Measurements from ENCODE around the gene MAPK14. TPM values are rescaled to one million over a fixed set of nuclear protein-coding genes. Genes with fewer than 3 reads are reported as not detected.
A peak's percentile ranks its signal among the peaks of the same experiment; 100 is the strongest.

MAPK14 gene
- total and polyA plus RNA-seq, 4 donors, result 16.9 to 82.7 (median 35.9) TPM

DNA sequence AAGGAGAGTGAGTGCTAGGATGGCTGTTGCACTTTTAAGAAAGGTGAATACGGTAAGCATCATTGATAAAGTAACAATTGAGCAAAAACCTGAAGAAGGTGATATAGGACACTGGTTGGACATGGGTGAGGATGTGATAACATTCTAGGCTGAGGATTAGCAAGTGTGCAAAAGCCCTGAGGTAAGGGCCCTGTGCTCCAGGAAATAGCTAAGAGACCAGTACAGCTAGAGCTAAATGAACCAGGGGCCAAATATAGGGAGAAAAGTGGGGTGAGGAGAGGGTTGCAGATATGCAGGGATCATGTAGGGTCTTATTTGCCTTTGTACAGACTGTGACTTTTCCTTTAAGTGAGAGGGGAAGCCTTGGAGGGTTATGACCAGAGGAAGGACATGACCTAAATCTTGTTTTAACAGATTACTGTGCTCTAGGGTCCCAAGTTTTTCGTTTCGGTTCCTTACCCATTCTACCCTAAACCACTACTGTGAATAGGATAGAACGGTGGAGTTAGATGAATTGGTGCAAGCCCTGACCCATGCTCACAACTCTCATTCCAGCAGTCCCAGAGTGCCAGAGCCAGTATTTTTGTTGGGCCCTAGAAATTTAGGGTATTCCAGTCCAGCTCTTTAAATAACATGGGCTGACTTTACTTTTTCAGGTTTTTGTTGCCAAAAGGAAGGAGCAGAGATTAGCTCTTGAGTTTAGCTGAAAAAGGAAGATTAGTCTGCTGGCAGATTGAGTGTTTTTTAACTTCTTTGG, 10.7 kb downstream of the MAPK14 start:
- no peak for DNase-seq (ENCODE audit: low spot score)
- Histone ChIP-seq H3K4me1 (ENCODE audit: control insufficient read depth in 4 of 4, insufficient read depth in 4 of 4, low read length in 3 of 4) (peaks cover 18 to 42% (median 21%) of the 10 kb centered on the region in 4 donors), H3K27me3 (ENCODE audit: control insufficient read depth in 4 of 4, insufficient read depth in 4 of 4, low read length in 3 of 4) (no peaks in the 10 kb centered on the region), H3K4me3 (ENCODE audit: low read depth in 1 of 3, low read length in 3 of 3) (no peak overlapping the region), H3K36me3 (ENCODE audit: control insufficient read depth in 4 of 4, insufficient read depth in 3 of 4, low read depth in 1 of 4, low read length in 3 of 4) (no peaks in the 10 kb centered on the region), H3K9me3 (ENCODE audit: control insufficient read depth in 4 of 4, low read length in 3 of 4) (no peaks in the 10 kb centered on the region), H3K27ac (ENCODE audit: low read depth in 1 of 2, low read length in 2 of 2) (peak overlapping the region; percentile 21 to 49), H3K9ac (ENCODE audit: low read depth in 1 of 2, low read length in 2 of 2) (no peak overlapping the region)
- TF ChIP-seq FOXA2 (IDR thresholded peaks at IDR 0.05), result no peak
- TF ChIP-seq, protein P1, sequence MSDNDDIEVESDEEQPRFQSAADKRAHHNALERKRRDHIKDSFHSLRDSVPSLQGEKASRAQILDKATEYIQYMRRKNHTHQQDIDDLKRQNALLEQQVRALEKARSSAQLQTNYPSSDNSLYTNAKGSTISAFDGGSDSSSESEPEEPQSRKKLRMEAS (IDR thresholded peaks at IDR 0.05), result no peak
- TF ChIP-seq, protein P2, sequence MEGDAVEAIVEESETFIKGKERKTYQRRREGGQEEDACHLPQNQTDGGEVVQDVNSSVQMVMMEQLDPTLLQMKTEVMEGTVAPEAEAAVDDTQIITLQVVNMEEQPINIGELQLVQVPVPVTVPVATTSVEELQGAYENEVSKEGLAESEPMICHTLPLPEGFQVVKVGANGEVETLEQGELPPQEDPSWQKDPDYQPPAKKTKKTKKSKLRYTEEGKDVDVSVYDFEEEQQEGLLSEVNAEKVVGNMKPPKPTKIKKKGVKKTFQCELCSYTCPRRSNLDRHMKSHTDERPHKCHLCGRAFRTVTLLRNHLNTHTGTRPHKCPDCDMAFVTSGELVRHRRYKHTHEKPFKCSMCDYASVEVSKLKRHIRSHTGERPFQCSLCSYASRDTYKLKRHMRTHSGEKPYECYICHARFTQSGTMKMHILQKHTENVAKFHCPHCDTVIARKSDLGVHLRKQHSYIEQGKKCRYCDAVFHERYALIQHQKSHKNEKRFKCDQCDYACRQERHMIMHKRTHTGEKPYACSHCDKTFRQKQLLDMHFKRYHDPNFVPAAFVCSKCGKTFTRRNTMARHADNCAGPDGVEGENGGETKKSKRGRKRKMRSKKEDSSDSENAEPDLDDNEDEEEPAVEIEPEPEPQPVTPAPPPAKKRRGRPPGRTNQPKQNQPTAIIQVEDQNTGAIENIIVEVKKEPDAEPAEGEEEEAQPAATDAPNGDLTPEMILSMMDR (IDR thresholded peaks at IDR 0.05; ENCODE audit: low read depth, low read length, missing input control), result no peak
- no peak for TF ChIP-seq GABPA (IDR thresholded peaks at IDR 0.05 in 1 of 2, conservative IDR thresholded peaks at IDR 0.05 in 1 of 2)
- TF ChIP-seq FOXA1 (IDR thresholded peaks at IDR 0.05), result no peak
- no peak for TF ChIP-seq RXRA (IDR thresholded peaks at IDR 0.05)
- no peak for TF ChIP-seq HNF4A (conservative IDR thresholded peaks at IDR 0.05)
- no peak for TF ChIP-seq NR2F2 (IDR thresholded peaks at IDR 0.05)
- no peak for TF ChIP-seq EGR1 (IDR thresholded peaks at IDR 0.05; ENCODE audit: low read depth in 2 of 2)
- no peak for TF ChIP-seq YY1 (IDR thresholded peaks at IDR 0.05)
- TF ChIP-seq RAD21 (IDR thresholded peaks at IDR 0.05), result no peak
- TF ChIP-seq, protein P3, sequence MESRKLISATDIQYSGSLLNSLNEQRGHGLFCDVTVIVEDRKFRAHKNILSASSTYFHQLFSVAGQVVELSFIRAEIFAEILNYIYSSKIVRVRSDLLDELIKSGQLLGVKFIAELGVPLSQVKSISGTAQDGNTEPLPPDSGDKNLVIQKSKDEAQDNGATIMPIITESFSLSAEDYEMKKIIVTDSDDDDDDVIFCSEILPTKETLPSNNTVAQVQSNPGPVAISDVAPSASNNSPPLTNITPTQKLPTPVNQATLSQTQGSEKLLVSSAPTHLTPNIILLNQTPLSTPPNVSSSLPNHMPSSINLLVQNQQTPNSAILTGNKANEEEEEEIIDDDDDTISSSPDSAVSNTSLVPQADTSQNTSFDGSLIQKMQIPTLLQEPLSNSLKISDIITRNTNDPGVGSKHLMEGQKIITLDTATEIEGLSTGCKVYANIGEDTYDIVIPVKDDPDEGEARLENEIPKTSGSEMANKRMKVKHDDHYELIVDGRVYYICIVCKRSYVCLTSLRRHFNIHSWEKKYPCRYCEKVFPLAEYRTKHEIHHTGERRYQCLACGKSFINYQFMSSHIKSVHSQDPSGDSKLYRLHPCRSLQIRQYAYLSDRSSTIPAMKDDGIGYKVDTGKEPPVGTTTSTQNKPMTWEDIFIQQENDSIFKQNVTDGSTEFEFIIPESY (IDR thresholded peaks at IDR 0.05), result no peak
- TF ChIP-seq, protein P4, sequence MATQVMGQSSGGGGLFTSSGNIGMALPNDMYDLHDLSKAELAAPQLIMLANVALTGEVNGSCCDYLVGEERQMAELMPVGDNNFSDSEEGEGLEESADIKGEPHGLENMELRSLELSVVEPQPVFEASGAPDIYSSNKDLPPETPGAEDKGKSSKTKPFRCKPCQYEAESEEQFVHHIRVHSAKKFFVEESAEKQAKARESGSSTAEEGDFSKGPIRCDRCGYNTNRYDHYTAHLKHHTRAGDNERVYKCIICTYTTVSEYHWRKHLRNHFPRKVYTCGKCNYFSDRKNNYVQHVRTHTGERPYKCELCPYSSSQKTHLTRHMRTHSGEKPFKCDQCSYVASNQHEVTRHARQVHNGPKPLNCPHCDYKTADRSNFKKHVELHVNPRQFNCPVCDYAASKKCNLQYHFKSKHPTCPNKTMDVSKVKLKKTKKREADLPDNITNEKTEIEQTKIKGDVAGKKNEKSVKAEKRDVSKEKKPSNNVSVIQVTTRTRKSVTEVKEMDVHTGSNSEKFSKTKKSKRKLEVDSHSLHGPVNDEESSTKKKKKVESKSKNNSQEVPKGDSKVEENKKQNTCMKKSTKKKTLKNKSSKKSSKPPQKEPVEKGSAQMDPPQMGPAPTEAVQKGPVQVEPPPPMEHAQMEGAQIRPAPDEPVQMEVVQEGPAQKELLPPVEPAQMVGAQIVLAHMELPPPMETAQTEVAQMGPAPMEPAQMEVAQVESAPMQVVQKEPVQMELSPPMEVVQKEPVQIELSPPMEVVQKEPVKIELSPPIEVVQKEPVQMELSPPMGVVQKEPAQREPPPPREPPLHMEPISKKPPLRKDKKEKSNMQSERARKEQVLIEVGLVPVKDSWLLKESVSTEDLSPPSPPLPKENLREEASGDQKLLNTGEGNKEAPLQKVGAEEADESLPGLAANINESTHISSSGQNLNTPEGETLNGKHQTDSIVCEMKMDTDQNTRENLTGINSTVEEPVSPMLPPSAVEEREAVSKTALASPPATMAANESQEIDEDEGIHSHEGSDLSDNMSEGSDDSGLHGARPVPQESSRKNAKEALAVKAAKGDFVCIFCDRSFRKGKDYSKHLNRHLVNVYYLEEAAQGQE (IDR thresholded peaks at IDR 0.05), result no peak
- no peak for TF ChIP-seq SP1 (IDR thresholded peaks at IDR 0.05)
- TF ChIP-seq TAF1 (conservative IDR thresholded peaks at IDR 0.05), result no peak
- TF ChIP-seq JUND (IDR thresholded peaks at IDR 0.05), result no peak
- no peak for TF ChIP-seq HNF4G (IDR thresholded peaks at IDR 0.05)
- TF ChIP-seq, protein P5, sequence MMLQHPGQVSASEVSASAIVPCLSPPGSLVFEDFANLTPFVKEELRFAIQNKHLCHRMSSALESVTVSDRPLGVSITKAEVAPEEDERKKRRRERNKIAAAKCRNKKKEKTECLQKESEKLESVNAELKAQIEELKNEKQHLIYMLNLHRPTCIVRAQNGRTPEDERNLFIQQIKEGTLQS (IDR thresholded peaks at IDR 0.05), result no peak
- WGBS, result 68% methylated on average over 4 of the region's 4 CpGs
